H1 (cell line): ENCODE measurements around the gene DCXR. TPM values are rescaled to one million over a fixed set of nuclear protein-coding genes. Genes with fewer than 3 reads are reported as not detected.

Experiments used
- BCL11A ChIP-seq, 2 experiments: IDR thresholded peaks; one replicate each; pipeline ENCODE4 v1.6.1; 2011; ENCODE audit warnings: low read depth in 2 of 2, low read length in 2 of 2, mild to moderate bottlenecking in 2 of 2
- CTBP2 ChIP-seq: IDR thresholded peaks from 2 replicates; pipeline ENCODE4 v1.7.0; 2011; ENCODE audit warnings: borderline replicate concordance, mild to moderate bottlenecking, moderate library complexity, mixed read lengths, low read length; ENCODE audit not compliant: insufficient read depth, insufficient read length
- EGR1 ChIP-seq: IDR thresholded peaks from 2 replicates; pipeline ENCODE4 v1.6.1; 2011; ENCODE audit warnings: low read depth, low read length, borderline replicate concordance
- SP4 ChIP-seq: IDR thresholded peaks from 2 replicates; pipeline ENCODE4 v1.6.1; 2012; ENCODE audit warnings: low read length, inconsistent platforms
- TCF12 ChIP-seq: IDR thresholded peaks from 2 replicates; pipeline ENCODE4 v1.6.1; 2011; ENCODE audit warnings: low read depth, mild to moderate bottlenecking, low read length
- polyA plus RNA-seq, 7 experiments: library from polyadenylated mRNA; depleted of rRNA in 3 of 7; stranded (reverse) in 5 of 7; unstranded in 2 of 7; fragments of >200 nt in 5 of 7; fragments of 200-250 nt in 2 of 7; gene quantifications; 1 replicate in 5 of 7; 2 replicates in 1 of 7; 4 replicates in 1 of 7; pipeline versions ENCODE4 v1.2.1 to v1.2.3, GENCODE V29; 2011 to 2013; ENCODE audit warnings: missing spikeins in 2 of 7, mixed read lengths in 2 of 7
- total RNA-seq: library from RNA; stranded (reverse); fragmentation: NEBNext Ultra II Directional; extraction: Animal tissue kit (Norgen Biotek cat#: 25700); gene quantifications from 2 replicates; pipeline ENCODE4 v1.2.1, GENCODE V29; 2021
- TF ChIP-seq, protein P1 (sequence below): IDR thresholded peaks from 2 replicates; pipeline ENCODE4 v1.6.1; 2012; ENCODE audit warnings: inconsistent platforms

DCXR gene
- total and polyA plus RNA-seq, 2 of the 8 experiments (the other 6 are each of a cell fraction or from before 2014, with no cell fraction given): 96.3 to 212 TPM

DNA sequence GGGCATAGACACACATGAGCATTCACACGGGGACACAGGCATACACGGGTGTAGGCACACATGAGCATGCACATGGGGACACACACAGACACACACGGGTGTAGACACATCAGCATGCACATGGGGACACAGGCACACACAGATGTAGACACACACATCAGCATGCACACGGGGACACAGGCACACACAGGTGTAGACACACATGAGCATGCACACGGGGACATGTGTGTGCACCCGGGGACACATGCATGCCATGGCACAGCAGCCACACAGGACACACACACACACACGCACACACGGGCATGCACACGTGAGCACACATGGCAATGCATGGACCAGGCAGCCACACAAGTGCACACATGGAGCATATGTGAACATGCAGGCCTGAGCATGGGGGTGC lies 5.2 kb upstream of the DCXR start (continued):
- TF ChIP-seq, protein P1, sequence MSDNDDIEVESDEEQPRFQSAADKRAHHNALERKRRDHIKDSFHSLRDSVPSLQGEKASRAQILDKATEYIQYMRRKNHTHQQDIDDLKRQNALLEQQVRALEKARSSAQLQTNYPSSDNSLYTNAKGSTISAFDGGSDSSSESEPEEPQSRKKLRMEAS: no peak
- TF ChIP-seq SP4: no peak
- TF ChIP-seq EGR1: no peak
- TF ChIP-seq BCL11A (IDR thresholded peaks at IDR 0.05; ENCODE audit: low read depth in 2 of 2, low read length in 2 of 2): no peak
- TF ChIP-seq TCF12: no peak
- no peak for TF ChIP-seq CTBP2
